H1 (cell line): ENCODE measurements around the gene FFAR2. TPM values are rescaled to one million over a fixed set of nuclear protein-coding genes. Genes with fewer than 3 reads are reported as not detected.
A peak's percentile ranks its signal among the peaks of the same experiment; 100 is the strongest.

ENCODE experiments used
- CTCF ChIA-PET: fragments of 300-600 bp; sonication (Branson Sonifier 250); formaldehyde crosslinking; loops from one replicate; lab custom pipeline; 2021; ENCODE audit not compliant: partially characterized antibody; lab: Charles Lee
- POLR2A ChIA-PET: fragments of 300-600 bp; sonication (Branson Sonifier 250); formaldehyde crosslinking; loops from one replicate; lab custom pipeline; 2021; ENCODE audit warnings: inconsistent platforms; ENCODE audit not compliant: partially characterized antibody; lab: Charles Lee
- DNase-seq, 2 experiments: peaks; one replicate each; pipeline versions ENCODE4 v3.0.0 to v3.0.0-alpha.2; 2010 to 2022; ENCODE audit warnings: low spot score in 2 of 2, low read depth in 1 of 2, mixed read lengths in 1 of 2
- FAIRE-seq: peaks from 2 replicates; lab custom pipeline; 2011; peaks lifted over from hg19 to GRCh38; lab: Jason Lieb, UNC
- H2AFZ ChIP-seq: 2 replicates; pipeline ENCODE4 v1.8.1; 2012; ENCODE audit warnings: low read length, inconsistent platforms
- H2AK5ac ChIP-seq: 2 replicates; pipeline ENCODE4 v1.6.1; 2013; ENCODE audit warnings: low read depth, low read length
- H2BK120ac ChIP-seq: replicated peaks from 2 replicates; pipeline ENCODE3; 2013; ENCODE audit warnings: low read depth, low read length, inconsistent platforms
- H2BK12ac ChIP-seq: 2 replicates; pipeline ENCODE4 v1.6.1; 2013; ENCODE audit warnings: low read depth, low read length
- H2BK15ac ChIP-seq: 2 replicates; pipeline ENCODE4 v1.6.1; 2013; ENCODE audit warnings: low read length
- H2BK20ac ChIP-seq: 2 replicates; pipeline ENCODE4 v1.6.1; 2013; ENCODE audit warnings: low read length
- H2BK5ac ChIP-seq: 2 replicates; pipeline ENCODE4 v1.6.1; 2013; ENCODE audit warnings: low read depth, low read length
- H3K14ac ChIP-seq: 2 replicates; pipeline ENCODE4 v1.6.1; 2013; ENCODE audit warnings: inconsistent platforms; ENCODE audit not compliant: insufficient read length
- H3K18ac ChIP-seq: 2 replicates; pipeline ENCODE4 v1.6.1; 2013; ENCODE audit warnings: low read length; ENCODE audit errors: extremely low read depth
- H3K23ac ChIP-seq: 2 replicates; pipeline ENCODE4 v1.6.1; 2013; ENCODE audit warnings: inconsistent platforms; ENCODE audit not compliant: insufficient read length
- H3K23me2 ChIP-seq: 2 replicates; pipeline ENCODE4 v1.6.1; 2013; ENCODE audit warnings: low read depth, low read length
- H3K27ac ChIP-seq: 2 replicates; pipeline ENCODE4 v1.6.1; 2011; ENCODE audit warnings: low read depth, low read length, inconsistent platforms
- H3K27me3 ChIP-seq, 4 experiments: replicated peaks in 1 of 4; 1 replicate in 1 of 4; 2 replicates in 3 of 4; pipeline versions ENCODE4 v1.6.1 to v1.8.1; 2011 to 2013; ENCODE audit warnings: low read length in 3 of 4, mild to moderate bottlenecking in 3 of 4, inconsistent platforms in 2 of 4, mixed read lengths in 2 of 4, moderate library complexity in 1 of 4; ENCODE audit not compliant: control insufficient read depth in 3 of 4, insufficient read depth in 3 of 4; ENCODE audit errors: extremely low read depth in 1 of 4
- H3K36me3 ChIP-seq, 4 experiments: 2 replicates each; pipeline versions ENCODE4 v1.6.1 to v1.8.1; 2011 to 2013; ENCODE audit warnings: mild to moderate bottlenecking in 4 of 4, low read length in 3 of 4, moderate library complexity in 2 of 4, control low read depth in 1 of 4, inconsistent platforms in 1 of 4; ENCODE audit not compliant: insufficient read depth in 4 of 4, control insufficient read depth in 2 of 4
- H3K4ac ChIP-seq: replicated peaks from 2 replicates; pipeline ENCODE3; 2013; ENCODE audit warnings: low read length, low read depth, mixed read lengths, inconsistent platforms; ENCODE audit not compliant: insufficient read length
- H3K4me1 ChIP-seq, 4 experiments: replicated peaks in 1 of 4; 1 replicate in 1 of 4; 2 replicates in 3 of 4; pipeline versions ENCODE4 v1.6.1 to v1.8.1; 2011 to 2013; ENCODE audit warnings: low read length in 3 of 4, inconsistent platforms in 2 of 4, mixed read lengths in 1 of 4; ENCODE audit not compliant: insufficient read depth in 4 of 4, control insufficient read depth in 3 of 4
- H3K4me2 ChIP-seq, 2 experiments: 2 replicates each; pipeline versions ENCODE4 v1.6.1 to v1.8.1; 2011 to 2013; ENCODE audit warnings: low read depth in 2 of 2, low read length in 2 of 2, control low read depth in 1 of 2, inconsistent platforms in 1 of 2, mild to moderate bottlenecking in 1 of 2; ENCODE audit not compliant: insufficient read depth in 1 of 2
- H3K4me3 ChIP-seq, 4 experiments: fragments of 200-600, 300-600 bp in 1 of 4; sonication (generic), shearing (Covaris generic), sonication (Bioruptor Twin) in 1 of 4; 2 replicates each; pipeline versions ENCODE4 v1.5.1 to v1.8.1; 2011 to 2016; ENCODE audit warnings: low read length in 4 of 4, low read depth in 3 of 4, control low read depth in 2 of 4, inconsistent platforms in 2 of 4, mild to moderate bottlenecking in 2 of 4, mixed read lengths in 1 of 4, moderate library complexity in 1 of 4; ENCODE audit not compliant: insufficient read depth in 2 of 4; ENCODE audit errors: extremely low read depth in 1 of 4
- H3K56ac ChIP-seq: replicated peaks from 2 replicates; pipeline ENCODE3; 2013; ENCODE audit warnings: low read depth, mild to moderate bottlenecking, mixed read lengths, low read length, inconsistent platforms; ENCODE audit not compliant: insufficient read length
- H3K79me1 ChIP-seq: 2 replicates; pipeline ENCODE4 v1.6.1; 2013; ENCODE audit warnings: low read depth, low read length, control low read depth
- H3K79me2 ChIP-seq, 2 experiments: 2 replicates each; pipeline versions ENCODE4 v1.6.1 to v1.8.1; 2012 to 2013; ENCODE audit warnings: low read length in 2 of 2, mild to moderate bottlenecking in 2 of 2, inconsistent platforms in 1 of 2; ENCODE audit not compliant: insufficient read depth in 2 of 2, control insufficient read depth in 1 of 2
- H3K9ac ChIP-seq, 4 experiments: replicated peaks in 1 of 4; 1 replicate in 1 of 4; 2 replicates in 3 of 4; pipeline versions ENCODE4 v1.6.1 to v1.8.1; 2011 to 2013; ENCODE audit warnings: low read depth in 3 of 4, low read length in 3 of 4, control low read depth in 2 of 4, mild to moderate bottlenecking in 2 of 4, moderate library complexity in 2 of 4, inconsistent platforms in 1 of 4; ENCODE audit errors: extremely low read depth in 1 of 4
- H3K9me3 ChIP-seq, 2 experiments: 2 replicates each; pipeline versions ENCODE4 v1.6.1 to v1.8.1; 2012 to 2013; ENCODE audit warnings: mild to moderate bottlenecking in 2 of 2, moderate library complexity in 2 of 2, control low read depth in 1 of 2, inconsistent platforms in 1 of 2, low read depth in 1 of 2, low read length in 1 of 2, mixed read lengths in 1 of 2; ENCODE audit not compliant: insufficient read depth in 2 of 2
- H4K20me1 ChIP-seq, 2 experiments: replicated peaks in 1 of 2; 2 replicates each; pipeline versions ENCODE3 to v1.8.1; 2011 to 2013; ENCODE audit warnings: inconsistent platforms in 2 of 2, low read length in 2 of 2, mild to moderate bottlenecking in 1 of 2; ENCODE audit not compliant: insufficient read depth in 2 of 2, control insufficient read depth in 1 of 2
- H4K5ac ChIP-seq: 2 replicates; pipeline ENCODE4 v1.6.1; 2013; ENCODE audit warnings: low read length, low read depth, mixed read lengths, inconsistent platforms; ENCODE audit not compliant: insufficient read length
- H4K8ac ChIP-seq: 2 replicates; pipeline ENCODE4 v1.8.0; 2013; ENCODE audit warnings: mild to moderate bottlenecking, moderate library complexity, low read length, inconsistent platforms; ENCODE audit not compliant: insufficient read depth; ENCODE audit errors: extremely low read depth
- H4K91ac ChIP-seq: replicated peaks from 2 replicates; pipeline ENCODE3; 2013; ENCODE audit warnings: low read length, mixed read lengths, inconsistent platforms; ENCODE audit not compliant: insufficient read length
- ATF3 ChIP-seq: IDR thresholded peaks from 2 replicates; pipeline ENCODE4 v1.6.1; 2011; ENCODE audit warnings: low read depth, mild to moderate bottlenecking, low read length; ENCODE audit not compliant: insufficient read depth
- CTCF ChIP-seq, 3 experiments: IDR thresholded peaks; 1 replicate in 2 of 3; 2 replicates in 1 of 3; pipeline versions ENCODE4 v1.5.1 to v1.6.1; 2011; ENCODE audit warnings: low read length in 3 of 3, mild to moderate bottlenecking in 3 of 3, inconsistent platforms in 2 of 3, low read depth in 1 of 3, moderate library complexity in 1 of 3; ENCODE audit not compliant: insufficient read depth in 1 of 3; ENCODE audit errors: control extremely low read depth in 1 of 3
- RAD21 ChIP-seq, 2 experiments: IDR thresholded peaks in 1 of 2; conservative IDR thresholded peaks in 1 of 2; 2 replicates each; pipeline ENCODE4 v1.6.1; 2011; ENCODE audit warnings: low read depth in 2 of 2, low read length in 2 of 2, improper control_type of control experiment in 1 of 2, inconsistent platforms in 1 of 2, mild to moderate bottlenecking in 1 of 2, moderate library complexity in 1 of 2
- SAP30 ChIP-seq: fragments of 300-600 bp; sonication (generic); IDR thresholded peaks from 2 replicates; pipeline ENCODE4 v1.7.1; 2012; ENCODE audit warnings: low read length, moderate library complexity, mild to moderate bottlenecking, inconsistent platforms; ENCODE audit not compliant: insufficient read depth, insufficient replicate concordance
- WGBS, 2 experiments: shearing (Covaris generic) in 1 of 2; methylation state at CpG; one replicate each; pipeline versions ENCODE4 v1.1.6 to v1.1.7; 2013 to 2015; ENCODE audit warnings: low lambda C conversion rate in 2 of 2, mixed read lengths in 2 of 2, inconsistent platforms in 1 of 2, low coverage in 1 of 2, missing lambda C conversion rate in 1 of 2; ENCODE audit not compliant: insufficient replicate concordance in 2 of 2, insufficient coverage in 1 of 2, insufficient read length in 1 of 2; ENCODE audit errors: extremely low coverage in 1 of 2, missing lambda C conversion rate in 1 of 2; 5-methylcytosine and 5-hydroxymethylcytosine counted together
- polyA plus RNA-seq, 7 experiments: library from polyadenylated mRNA; depleted of rRNA in 3 of 7; stranded (reverse) in 5 of 7; unstranded in 2 of 7; fragments of >200 nt in 5 of 7; fragments of 200-250 nt in 2 of 7; gene quantifications; 1 replicate in 5 of 7; 2 replicates in 1 of 7; 4 replicates in 1 of 7; pipeline versions ENCODE4 v1.2.1 to v1.2.3, GENCODE V29; 2011 to 2013; ENCODE audit warnings: missing spikeins in 2 of 7, mixed read lengths in 2 of 7
- total RNA-seq: library from RNA; stranded (reverse); fragmentation: NEBNext Ultra II Directional; extraction: Animal tissue kit (Norgen Biotek cat#: 25700); gene quantifications from 2 replicates; pipeline ENCODE4 v1.2.1, GENCODE V29; 2021

Gene FFAR2
- total and polyA plus RNA-seq, 2 of the 8 experiments (the other 6 are each of a cell fraction or from before 2014, with no cell fraction given) = not detected

- 60% methylated on average over 2 of the region's 2 CpGs; no CpG with 5 or more reads in 1 of the 2 experiments for WGBS, 2 experiments
- DNase-seq = no peak
Measured at GRCh38 chr19:35468637-35469036, 20.6 kb downstream of the FFAR2 start.

More at GRCh38 chr19:35468637-35469036, 20.6 kb downstream of the FFAR2 start:
- Histone ChIP-seq H3K27me3 (no peaks in the 10 kb centered on the region), H3K79me1 (no peaks in the 10 kb centered on the region), H3K79me2 (no peaks in the 10 kb centered on the region), H3K18ac (no peak overlapping the region), H2BK5ac (no peak overlapping the region), H4K91ac (no peak overlapping the region), H3K4ac (no peak overlapping the region), H4K20me1 (no peaks in the 10 kb centered on the region), H4K8ac (no peak overlapping the region), H2AK5ac (no peak overlapping the region), H2AFZ (no peak overlapping the region), H3K56ac (no peak overlapping the region), H3K4me3 (no peak overlapping the region), H2BK120ac (no peak overlapping the region), H2BK20ac (no peak overlapping the region), H3K4me2 (no peak overlapping the region), H3K9ac (no peak overlapping the region), H4K5ac (no peak overlapping the region), H3K36me3 (no peaks in the 10 kb centered on the region), H3K23me2 (no peaks in the 10 kb centered on the region), H2BK15ac (no peak overlapping the region), H3K27ac (no peak overlapping the region), H3K9me3 (no peaks in the 10 kb centered on the region), H2BK12ac (no peak overlapping the region), H3K23ac (no peak overlapping the region), H3K14ac (no peak overlapping the region), H3K4me1 (no peaks in the 10 kb centered on the region)
- ChIA-PET POLR2A (no interaction called here), CTCF (interaction anchor here (0.6 to 3.7 kb wide), 26 partner anchors 9 to 406 kb away, joined by 3 to 51 read pairs (median 4); no protein-coding TSS in a partner anchor)
- TF ChIP-seq ATF3 (no peak), RAD21 (IDR thresholded peaks at IDR 0.05 in 1 of 2, conservative IDR thresholded peaks at IDR 0.05 in 1 of 2; ENCODE audit: low read depth in 2 of 2, low read length in 2 of 2) (peak; percentile 80 to 88), SAP30 (no peak), CTCF (IDR thresholded peaks at IDR 0.05; ENCODE audit: control extremely low read depth in 1 of 3, insufficient read depth in 1 of 3, low read depth in 1 of 3, low read length in 3 of 3) (peak; percentile 83 to 84 (median 84))
- peak; percentile 71 for FAIRE-seq
